Naive thymus-derived CD8-positive, alpha-beta T cell (primary cell): ENCODE data around the gene POC5. TPM values are rescaled to one million over a fixed set of nuclear protein-coding genes. Genes with fewer than 3 reads are reported as not detected.
"Not testable (repeated sequence)": the region's sequence is repeated elsewhere in the genome, so short reads cannot be mapped to it uniquely, and the experiment has no call there.

Source experiments
- ATAC-seq, 2 donors: fragments of 150-1000 bp; cut with Tn5 transposase in 1 of 2; sonication (Bioruptor Pico), chemical (Tn5 transposase) in 1 of 2; 1 replicate in 1 of 2; 2 replicates in 1 of 2; pipeline ENCODE4 v1.10.0; 2021; ENCODE audit warnings: mild to moderate bottlenecking in 2 of 2, moderate library complexity in 2 of 2
- POLR2A ChIA-PET: fragments of 350-600 bp; sonication (Branson Sonifier 250); formaldehyde crosslinking; loops from one replicate; lab custom pipeline; 2021; ENCODE audit warnings: antibody characterized with exemption; lab: Charles Lee
- DNase-seq, 10 donors: peaks; one replicate each; pipeline versions ENCODE4 v3.0.0 to v3.0.0-alpha.2; 2020 to 2022
- H3K27ac Mint-ChIP-seq, 10 donors: one replicate each; pipeline ENCODE4 v1.8.0; 2020 to 2022; ENCODE audit warnings: mild to moderate bottlenecking in 10 of 10, mixed read lengths in 10 of 10, moderate library complexity in 4 of 10, inconsistent platforms in 1 of 10
- H3K27me3 Mint-ChIP-seq, 5 donors: one replicate each; pipeline ENCODE4 v1.8.0; 2021 to 2022; ENCODE audit warnings: mixed read lengths in 5 of 5
- H3K36me3 Mint-ChIP-seq, 3 donors: one replicate each; pipeline ENCODE4 v1.8.0; 2020 to 2022; ENCODE audit warnings: mixed read lengths in 3 of 3, mild to moderate bottlenecking in 2 of 3, inconsistent platforms in 1 of 3
- H3K4me1 Mint-ChIP-seq, 4 donors: one replicate each; pipeline ENCODE4 v1.8.0; 2021 to 2022; ENCODE audit warnings: mixed read lengths in 4 of 4
- H3K4me3 Mint-ChIP-seq, 10 donors: one replicate each; pipeline ENCODE4 v1.8.0; 2020 to 2022; ENCODE audit warnings: mild to moderate bottlenecking in 10 of 10, mixed read lengths in 10 of 10, moderate library complexity in 6 of 10, inconsistent platforms in 1 of 10
- H3K9me3 Mint-ChIP-seq, 9 donors: one replicate each; pipeline ENCODE4 v1.8.0; 2020 to 2022; ENCODE audit warnings: mixed read lengths in 9 of 9, mild to moderate bottlenecking in 3 of 9, inconsistent platforms in 1 of 9, moderate library complexity in 1 of 9
- polyA plus RNA-seq, 3 donors: library from polyadenylated mRNA; unstranded; fragments of 300-500 nt; fragmentation: Illumina TruSeq; gene quantifications; one replicate each; pipeline ENCODE4 v1.2.3, GENCODE V29; 2021
- total RNA-seq, 8 experiments: library from RNA in 2 of 8; stranded (reverse) in 2 of 8; gene quantifications; one replicate each; pipeline ENCODE4 v1.2.3 and lab custom pipeline; 2021 to 2026

Gene POC5, protein sequence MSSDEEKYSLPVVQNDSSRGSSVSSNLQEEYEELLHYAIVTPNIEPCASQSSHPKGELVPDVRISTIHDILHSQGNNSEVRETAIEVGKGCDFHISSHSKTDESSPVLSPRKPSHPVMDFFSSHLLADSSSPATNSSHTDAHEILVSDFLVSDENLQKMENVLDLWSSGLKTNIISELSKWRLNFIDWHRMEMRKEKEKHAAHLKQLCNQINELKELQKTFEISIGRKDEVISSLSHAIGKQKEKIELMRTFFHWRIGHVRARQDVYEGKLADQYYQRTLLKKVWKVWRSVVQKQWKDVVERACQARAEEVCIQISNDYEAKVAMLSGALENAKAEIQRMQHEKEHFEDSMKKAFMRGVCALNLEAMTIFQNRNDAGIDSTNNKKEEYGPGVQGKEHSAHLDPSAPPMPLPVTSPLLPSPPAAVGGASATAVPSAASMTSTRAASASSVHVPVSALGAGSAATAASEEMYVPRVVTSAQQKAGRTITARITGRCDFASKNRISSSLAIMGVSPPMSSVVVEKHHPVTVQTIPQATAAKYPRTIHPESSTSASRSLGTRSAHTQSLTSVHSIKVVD
- total RNA-seq (10 to 100 TPM; 17.0 to 17.2 TPM), polyA plus RNA-seq (10 to 100 TPM in 2 of 3 donors, 1 to 10 TPM in 1; 6.8 to 13.3 (median 11.9) TPM), total RNA-seq (lab: John Stamatoyannopoulos, UW) (11.3 to 35.6 (median 21.4) reads per million in 6 experiments)

DNA sequence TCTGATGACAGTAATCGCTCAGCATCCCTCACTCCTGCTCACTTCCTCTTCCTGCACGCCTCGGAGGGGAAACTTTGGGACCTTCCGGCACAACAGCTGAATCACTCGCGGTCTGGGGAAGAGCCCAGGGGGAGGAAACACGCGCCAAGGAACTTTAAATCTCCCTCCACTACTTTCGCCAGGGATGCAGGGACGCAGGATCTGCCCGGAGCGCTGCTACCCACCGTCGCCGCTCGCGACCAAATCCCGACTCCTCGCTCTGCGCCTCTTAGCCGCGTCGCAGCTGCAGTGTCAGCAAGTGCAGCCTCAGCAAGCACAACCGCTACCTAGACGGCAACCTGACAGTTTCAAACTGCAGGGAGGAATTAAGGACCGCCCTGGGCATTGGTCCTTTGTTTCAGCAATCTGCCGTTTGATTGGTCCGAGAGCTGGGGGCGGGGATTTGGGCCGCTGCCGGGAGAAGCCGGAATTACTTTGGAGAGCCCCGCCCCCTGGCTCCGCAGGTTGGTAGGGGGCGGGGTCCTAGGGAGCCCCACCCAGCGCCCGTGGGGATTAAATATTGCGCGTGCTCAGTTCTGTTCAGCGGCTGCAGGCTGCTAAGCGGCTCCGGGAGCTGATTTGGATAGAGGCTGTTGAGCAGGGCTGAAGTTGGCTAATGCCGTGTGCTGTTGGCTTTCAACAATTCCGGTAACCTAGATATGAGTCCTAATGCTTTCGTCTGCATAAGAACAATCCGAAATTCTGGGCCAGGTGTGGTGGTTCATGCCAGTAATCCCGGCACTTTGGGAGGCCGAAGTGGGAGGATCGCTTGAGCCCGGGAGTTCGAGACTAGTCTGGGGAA lies at the start of gene POC5:
POC5 (minus strand) TSS at position 356 of the 841 bp plus-strand sequence. CDS start 4,500 bp downstream, outside the sequence.
- Mint-ChIP-seq H3K4me3 (peak within 1 kb of the TSS; percentile 96 to 100 (median 99)), H3K27me3 (peaks cover 0 to 3% (median 0%) of the 10 kb centered on the region in 5 donors), H3K4me1 (peaks cover 24 to 40% (median 38%) of the 10 kb centered on the region in 4 donors), H3K27ac (peak within 1 kb of the TSS; percentile 92 to 100 (median 98)), H3K36me3 (peaks cover 5 to 24% (median 6%) of the 10 kb centered on the region in 3 donors), H3K9me3 (no peaks in the 10 kb centered on the region)
- ATAC-seq (peak; percentile 95 to 96), DNase-seq (peak; percentile 96 to 99 (median 98))
- POLR2A ChIA-PET, result interaction anchor here (0.6 to 1.1 kb wide), 3 partner anchors 205 to 481 kb away, joined by 3 to 4 read pairs (median 4); partner anchors contain the start of genes HMGCR and POLK

- Mint-ChIP-seq H3K27ac (no peak overlapping the region), H3K4me3 (no peak overlapping the region), H3K4me1 (no peaks in the 10 kb centered on the region), H3K27me3 (peaks cover 3 to 17% (median 14%) of the 10 kb centered on the region in 5 donors), H3K36me3 (no peaks in the 10 kb centered on the region), H3K9me3 (peaks cover 0 to 4% (median 0%) of the 10 kb centered on the region in 9 donors)
- ATAC-seq, result no peak
- DNase-seq, result no peak
- POLR2A ChIA-PET, result no interaction called here
Measured at GRCh38 chr5:75758116-75758515, 40.9 kb upstream of the POC5 start.

DNA sequence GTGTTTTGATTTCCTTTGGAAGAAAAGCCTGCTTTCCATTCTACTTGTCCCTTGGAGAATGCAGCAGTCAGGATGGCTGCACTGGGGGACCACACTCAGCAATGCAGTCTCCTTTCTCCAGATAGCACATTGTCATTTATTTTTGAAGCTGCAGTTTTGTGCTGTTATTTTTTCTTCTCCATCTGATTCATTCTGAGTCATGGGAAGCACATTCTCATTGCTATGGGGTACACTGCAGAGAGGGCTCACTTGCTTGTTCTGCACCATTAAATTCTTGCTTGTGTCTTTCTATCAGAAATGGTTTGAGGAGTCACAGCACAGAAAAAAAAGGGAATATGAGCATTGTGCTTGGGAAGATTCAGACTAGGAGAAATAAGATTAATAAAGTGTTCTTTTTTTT lies 39.7 kb upstream of the POC5 start:
- Mint-ChIP-seq H3K4me1 (no peaks in the 10 kb centered on the region), H3K27ac (no peak overlapping the region), H3K9me3 (peaks cover 0 to 4% (median 0%) of the 10 kb centered on the region in 9 donors), H3K27me3 (peaks cover 3 to 16% (median 12%) of the 10 kb centered on the region in 5 donors), H3K36me3 (no peaks in the 10 kb centered on the region), H3K4me3 (no peak overlapping the region)
- DNase-seq (no peak), ATAC-seq (no peak)
- POLR2A ChIA-PET, result no interaction called here

- ATAC-seq, result no peak
- peaks cover 0 to 4% (median 0%) of the 10 kb centered on the region in 9 donors for H3K9me3 Mint-ChIP-seq
- no peak overlapping the region for H3K4me3 Mint-ChIP-seq
- no peak for DNase-seq
- no peaks in the 10 kb centered on the region for H3K4me1 Mint-ChIP-seq
- POLR2A ChIA-PET, result no interaction called here
- H3K27me3 Mint-ChIP-seq, result peaks cover 6 to 16% (median 12%) of the 10 kb centered on the region in 5 donors
- H3K36me3 Mint-ChIP-seq, result no peaks in the 10 kb centered on the region
- no peak overlapping the region for H3K27ac Mint-ChIP-seq
Measured at GRCh38 chr5:75756211-75756610, 39.0 kb upstream of the POC5 start.

DNA sequence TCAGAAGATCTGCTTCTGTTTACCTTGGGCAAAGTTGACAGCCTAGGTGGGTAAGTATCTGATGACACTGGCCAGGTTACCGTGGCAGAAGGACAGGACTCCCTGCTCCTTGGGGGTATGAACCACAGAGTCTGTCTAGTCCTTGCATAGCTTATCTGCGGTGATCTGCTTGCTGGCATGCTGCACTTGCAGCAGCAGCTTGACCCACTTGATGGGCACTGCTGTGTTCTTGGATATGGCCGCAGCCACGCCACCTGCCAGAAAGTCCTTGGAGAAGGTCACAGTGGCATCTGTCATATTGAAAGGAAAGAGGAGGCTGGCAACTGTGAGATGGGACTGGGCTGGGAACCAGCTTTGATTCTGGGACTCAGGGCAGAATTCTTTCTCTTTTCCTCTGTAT lies 35.9 kb upstream of the POC5 start:
- POLR2A ChIA-PET, result no interaction called here
- no peak overlapping the region for H3K4me3 Mint-ChIP-seq
- H3K9me3 Mint-ChIP-seq, result no peaks in the 10 kb centered on the region
- H3K27ac Mint-ChIP-seq, result no peak overlapping the region
- no peak for DNase-seq
- H3K4me1 Mint-ChIP-seq, result no peaks in the 10 kb centered on the region
- H3K36me3 Mint-ChIP-seq, result no peaks in the 10 kb centered on the region
- no peak for ATAC-seq
- H3K27me3 Mint-ChIP-seq, result peaks cover 8 to 25% (median 13%) of the 10 kb centered on the region in 5 donors

DNA sequence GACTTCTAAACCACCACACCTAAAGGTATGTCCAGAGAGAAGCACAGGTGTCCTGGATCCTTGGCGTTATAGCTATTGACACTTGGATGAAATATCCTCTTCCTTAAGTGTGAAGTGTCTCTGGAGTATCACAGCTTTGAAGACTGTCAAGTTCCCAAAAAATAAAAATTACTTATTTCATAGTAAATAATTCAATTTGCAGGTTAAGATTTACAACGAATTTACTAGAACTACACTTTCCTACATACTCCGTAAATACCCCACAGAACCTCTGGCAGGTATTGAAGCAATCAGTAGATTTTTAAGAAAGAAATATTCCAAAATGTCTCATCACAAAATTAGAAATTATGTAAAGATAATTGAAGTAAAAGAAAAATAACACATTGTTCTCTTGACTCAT lies 27.1 kb upstream of the POC5 start:
- Mint-ChIP-seq H3K9me3 (no peaks in the 10 kb centered on the region), H3K4me1 (no peaks in the 10 kb centered on the region), H3K4me3 (no peak overlapping the region), H3K27ac (no peak overlapping the region), H3K36me3 (no peaks in the 10 kb centered on the region), H3K27me3 (peaks cover 0 to 34% (median 22%) of the 10 kb centered on the region in 5 donors)
- ATAC-seq (no peak), DNase-seq (no peak)
- POLR2A ChIA-PET, result no interaction called here

DNA sequence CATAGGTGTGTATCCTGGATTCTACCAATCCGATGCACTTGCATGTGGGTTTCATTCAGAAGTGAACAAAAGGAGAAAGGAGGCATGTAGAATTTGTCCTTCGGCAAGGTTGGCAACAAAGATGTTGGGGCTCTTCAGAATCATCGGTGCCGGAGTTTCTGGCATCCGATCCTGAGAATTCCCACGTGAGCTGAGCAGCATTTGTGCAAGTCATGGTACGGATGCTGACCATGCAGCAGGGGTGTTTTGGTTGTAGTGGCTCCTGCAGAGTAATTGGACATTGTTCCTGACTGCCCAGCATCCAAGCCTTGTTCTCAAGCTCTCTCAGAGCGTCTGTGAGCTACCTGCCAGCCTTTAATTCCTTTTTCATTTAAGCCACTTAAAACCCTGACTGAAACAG lies 19.0 kb upstream of the POC5 start:
- POLR2A ChIA-PET, result no interaction called here
- H3K4me3 Mint-ChIP-seq, result no peak overlapping the region
- H3K9me3 Mint-ChIP-seq, result peaks cover 0 to 7% (median 2%) of the 10 kb centered on the region in 9 donors
- H3K36me3 Mint-ChIP-seq, result peaks cover 0 to 3% (median 2%) of the 10 kb centered on the region in 3 donors
- no peak for DNase-seq
- no peak for ATAC-seq
- H3K27me3 Mint-ChIP-seq, result peaks cover 0 to 27% (median 9%) of the 10 kb centered on the region in 5 donors
- no peak overlapping the region for H3K27ac Mint-ChIP-seq
- H3K4me1 Mint-ChIP-seq, result no peaks in the 10 kb centered on the region

DNA sequence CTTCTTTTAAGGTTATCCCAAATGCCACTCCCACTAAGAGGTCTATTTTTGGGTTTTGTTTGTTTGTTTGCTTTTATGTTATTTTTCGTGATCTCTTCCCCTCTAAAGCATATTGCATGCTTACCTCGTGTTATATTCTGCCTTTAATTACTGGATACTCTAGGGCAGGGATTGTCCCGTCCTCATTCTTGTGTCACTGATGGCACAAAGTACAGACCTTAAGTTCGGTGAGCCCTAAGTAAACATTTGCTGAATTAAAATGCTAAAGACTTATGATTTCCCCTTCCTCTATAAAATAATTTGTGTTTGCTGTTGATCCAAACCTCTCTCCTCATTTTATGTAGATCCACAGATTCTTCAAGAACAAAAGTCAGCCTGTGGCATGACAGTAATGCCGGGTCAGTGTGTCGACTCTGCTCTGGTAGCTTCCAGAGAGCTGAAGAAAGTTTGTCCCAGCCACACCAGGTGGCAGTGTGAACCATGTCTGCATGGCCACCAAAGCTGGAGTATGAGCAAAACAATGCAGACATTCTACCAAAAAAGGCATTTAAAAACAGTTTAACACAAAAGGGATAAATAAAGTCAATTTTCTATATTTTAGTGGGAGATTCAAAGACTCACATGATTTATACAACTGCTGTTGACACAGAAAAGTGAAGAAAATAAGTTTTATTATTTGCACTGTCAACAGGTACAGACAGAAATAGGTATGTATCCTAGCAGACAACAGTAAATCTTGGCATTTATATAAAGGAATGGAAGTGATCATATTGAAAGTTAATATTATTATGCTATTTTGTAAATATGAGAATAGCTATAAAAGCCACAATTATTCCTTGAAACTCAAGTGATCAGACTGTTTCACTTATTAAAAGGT lies 17.9 kb upstream of the POC5 start:
- no peak overlapping the region for H3K4me3 Mint-ChIP-seq

GRCh38 chr5:75733767-75734166 lies 16.5 kb upstream of the POC5 start:
- ATAC-seq, result no peak
- Mint-ChIP-seq H3K4me3 (no peak overlapping the region), H3K27me3 (peaks cover 0 to 10% (median 2%) of the 10 kb centered on the region in 5 donors), H3K9me3 (peaks cover 0 to 7% (median 2%) of the 10 kb centered on the region in 9 donors), H3K36me3 (peaks cover 0 to 7% (median 4%) of the 10 kb centered on the region in 3 donors), H3K27ac (no peak overlapping the region), H3K4me1 (no peaks in the 10 kb centered on the region)
- POLR2A ChIA-PET, result no interaction called here
- DNase-seq, result no peak

More for the DNA sequence above, 17.9 kb upstream of the POC5 start:
- Mint-ChIP-seq H3K27ac (peak overlapping the region in 1 of 10 donors; percentile 10), H3K9me3 (peaks cover 0 to 7% (median 2%) of the 10 kb centered on the region in 9 donors), H3K27me3 (peaks cover 0 to 20% (median 2%) of the 10 kb centered on the region in 5 donors), H3K36me3 (peaks cover 0 to 4% (median 4%) of the 10 kb centered on the region in 3 donors), H3K4me1 (no peaks in the 10 kb centered on the region)
- POLR2A ChIA-PET, result no interaction called here
- no peak for ATAC-seq
- peak in 3 of 10 donors; percentile 6 to 18 (median 8) for DNase-seq

- not testable (repeated sequence) for H3K4me1 Mint-ChIP-seq, H3K4me3 Mint-ChIP-seq
Measured at GRCh38 chr5:75731515-75731914, 14.3 kb upstream of the POC5 start.

DNA sequence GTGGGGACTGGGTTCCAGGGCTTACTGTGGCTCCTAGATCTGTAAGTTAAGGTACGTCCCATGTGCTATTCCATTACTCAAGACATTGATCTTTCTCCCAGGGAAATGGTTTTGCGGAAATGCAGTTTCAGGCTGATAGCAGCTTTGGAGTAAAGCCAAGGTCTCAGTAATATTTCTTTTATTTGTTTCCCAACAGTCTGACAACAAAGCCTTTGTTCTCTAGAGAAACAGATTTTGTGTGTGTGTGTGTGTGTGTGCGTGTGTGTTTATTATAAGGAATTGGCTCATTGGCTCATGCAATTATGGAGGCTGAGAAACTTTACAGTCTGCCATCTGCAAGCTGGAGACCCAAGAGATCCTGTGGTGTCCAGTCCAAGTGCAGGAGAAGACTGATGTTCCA lies 12.1 kb upstream of the POC5 start:
- H3K27me3 Mint-ChIP-seq, result peaks cover 0 to 10% (median 6%) of the 10 kb centered on the region in 5 donors
- H3K36me3 Mint-ChIP-seq, result peaks cover 0 to 7% (median 4%) of the 10 kb centered on the region in 3 donors
- DNase-seq (no peak), ATAC-seq (no peak)
- H3K4me3 Mint-ChIP-seq, result no peak overlapping the region
- H3K4me1 Mint-ChIP-seq, result no peaks in the 10 kb centered on the region
- POLR2A ChIA-PET, result no interaction called here
- no peak overlapping the region for H3K27ac Mint-ChIP-seq
- peaks cover 0 to 7% (median 2%) of the 10 kb centered on the region in 9 donors for H3K9me3 Mint-ChIP-seq

More at GRCh38 chr5:75731515-75731914, 14.3 kb upstream of the POC5 start:
- ATAC-seq, POLR2A ChIA-PET, H3K36me3 Mint-ChIP-seq, H3K27ac Mint-ChIP-seq, H3K9me3 Mint-ChIP-seq, DNase-seq: not testable (repeated sequence)
- H3K27me3 Mint-ChIP-seq, result peaks cover 0 to 10% (median 6%) of the 10 kb centered on the region in 5 donors
